ENCODE data around the gene SEPTIN1.
"Not testable (repeated sequence)": the region's sequence is repeated elsewhere in the genome, so short reads cannot be mapped to it uniquely, and the experiment has no call there.

SEPTIN1 gene

DNA sequence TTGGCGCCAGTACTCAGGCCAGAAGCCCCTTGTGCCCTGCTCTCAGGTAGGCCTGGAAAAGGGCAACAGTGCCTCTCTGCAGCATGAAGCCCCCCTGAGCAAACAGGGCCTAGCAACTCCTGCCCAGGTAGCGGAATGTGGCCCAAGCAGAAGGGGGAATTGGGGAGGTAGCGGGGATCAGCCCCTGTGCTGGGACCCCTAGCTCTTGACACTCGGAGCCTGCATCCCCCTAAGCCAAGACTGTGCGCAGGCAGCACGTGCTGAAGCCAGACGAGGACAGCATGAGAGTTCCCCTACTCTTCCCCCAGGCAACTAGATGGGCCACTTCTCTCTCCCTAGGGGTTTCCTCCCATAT lies 26.4 kb downstream of the SEPTIN1 start:
- DNase-seq, result no peak

DNA sequence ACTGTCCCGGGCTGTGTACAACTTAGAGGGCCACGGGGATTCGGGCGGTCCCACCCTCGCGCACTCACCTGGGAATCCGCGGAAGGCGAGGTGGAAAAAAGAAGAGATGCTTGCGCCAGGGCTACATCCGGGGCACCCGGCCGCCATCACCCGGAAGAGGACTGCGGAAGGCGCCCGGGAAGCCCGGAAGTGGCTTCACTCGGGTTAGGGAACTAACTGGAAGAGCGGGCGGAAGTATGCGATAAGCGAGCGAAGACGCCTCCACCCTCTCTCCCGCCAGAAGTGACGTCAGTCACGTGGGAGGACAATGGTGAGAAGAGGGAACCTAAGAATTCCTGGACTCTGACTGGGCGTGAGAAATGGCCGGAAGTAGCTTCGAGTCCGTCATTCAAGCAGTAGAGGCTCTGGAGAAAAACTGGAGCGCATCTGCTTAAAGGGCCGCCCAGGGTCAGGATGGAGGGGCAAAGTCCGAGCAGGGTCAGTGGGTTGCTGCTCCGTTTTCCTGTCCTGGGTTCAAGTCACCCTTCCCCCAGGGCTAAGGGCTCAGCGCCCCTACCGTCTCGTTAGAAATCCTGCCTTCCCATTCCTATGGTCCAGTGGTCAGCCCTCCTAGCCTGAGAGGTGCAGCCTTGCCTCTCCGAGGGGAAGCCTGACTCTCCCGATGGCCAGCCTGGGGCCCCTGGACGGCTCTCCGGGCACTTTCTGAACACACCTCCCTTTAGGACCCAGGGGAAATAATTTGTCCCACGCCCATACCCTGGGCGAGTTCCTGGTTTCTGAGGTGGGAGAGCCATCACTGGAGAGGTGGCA lies 27.0 kb downstream of the SEPTIN1 start, which contains the start of gene CD2BP2:
Gene CD2BP2 (minus strand): TSS at position 165 of the 810 bp plus-strand sequence. CDS start 627 bp downstream, outside the sequence.
- peak; percentile 100 for DNase-seq

DNA sequence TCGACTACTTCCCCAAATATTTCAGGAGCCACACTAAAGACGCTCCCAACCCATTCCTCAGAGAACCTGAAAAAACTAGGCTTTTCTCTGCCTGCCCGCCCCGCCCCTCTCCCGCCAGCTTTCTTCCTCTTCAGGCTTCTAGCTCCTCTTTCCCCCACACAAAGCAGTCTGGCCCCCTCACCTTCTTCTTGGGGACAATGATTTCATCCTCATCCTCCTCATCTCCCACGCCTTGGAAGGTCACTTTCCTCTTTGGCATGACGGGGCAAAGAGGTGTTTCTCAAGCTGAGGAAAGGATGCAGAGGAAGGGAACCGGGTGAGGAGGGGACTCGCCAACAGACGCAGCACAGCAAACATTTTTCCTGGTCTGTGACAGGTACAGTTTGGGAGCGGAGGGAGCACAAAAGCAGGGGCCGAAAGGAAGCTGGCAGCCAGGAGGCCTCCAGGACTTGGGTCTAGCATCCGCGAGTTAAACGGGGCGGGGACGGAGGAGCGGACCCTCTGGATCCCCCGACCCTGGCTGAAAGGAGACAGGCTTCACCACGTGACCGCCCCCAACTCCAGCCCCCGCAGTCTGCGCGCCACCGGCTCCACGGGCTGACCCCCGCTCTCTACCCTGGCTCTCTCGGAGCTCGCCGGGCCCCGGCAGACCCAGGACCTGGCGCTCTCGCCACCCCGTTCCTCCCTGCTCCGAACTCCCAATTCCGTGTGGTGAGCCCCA lies 27.8 kb downstream of the SEPTIN1 start:
- peak; percentile 65 for DNase-seq

DNA sequence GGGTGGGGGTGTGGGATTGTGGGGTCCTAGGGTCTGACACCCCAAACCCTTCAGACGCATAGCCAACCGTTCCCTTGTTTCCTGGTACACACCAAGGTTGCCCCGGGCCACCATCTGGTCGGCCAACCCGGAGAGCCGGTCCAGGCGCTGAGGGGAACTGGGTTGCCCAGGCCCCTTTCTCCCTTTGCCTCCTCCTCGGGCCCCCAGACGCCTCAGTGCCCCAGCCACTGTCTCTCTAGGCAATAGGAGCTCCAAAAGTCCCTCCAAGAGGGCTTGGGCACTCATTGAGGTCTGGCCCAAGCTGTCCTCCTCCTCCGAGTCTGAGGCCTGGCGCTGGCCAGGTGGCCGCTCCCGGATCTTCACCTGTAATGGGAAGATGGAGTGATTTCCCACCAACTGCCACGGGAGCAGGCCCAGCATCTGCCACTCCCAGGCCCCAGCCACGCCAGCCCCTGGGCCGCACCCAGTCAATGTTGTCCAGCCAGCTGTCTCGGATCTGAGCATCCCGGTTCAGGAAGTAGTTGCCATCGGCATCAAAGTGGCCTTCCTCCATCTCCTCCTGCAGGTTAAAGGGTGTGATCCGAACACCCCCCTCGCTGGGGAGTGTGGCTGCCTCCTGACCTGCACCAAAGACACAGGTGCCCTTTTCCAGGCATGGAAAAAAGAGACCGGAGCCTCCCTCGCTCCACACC lies 28.8 kb downstream of the SEPTIN1 start:
- DNase-seq, result no peak

DNA sequence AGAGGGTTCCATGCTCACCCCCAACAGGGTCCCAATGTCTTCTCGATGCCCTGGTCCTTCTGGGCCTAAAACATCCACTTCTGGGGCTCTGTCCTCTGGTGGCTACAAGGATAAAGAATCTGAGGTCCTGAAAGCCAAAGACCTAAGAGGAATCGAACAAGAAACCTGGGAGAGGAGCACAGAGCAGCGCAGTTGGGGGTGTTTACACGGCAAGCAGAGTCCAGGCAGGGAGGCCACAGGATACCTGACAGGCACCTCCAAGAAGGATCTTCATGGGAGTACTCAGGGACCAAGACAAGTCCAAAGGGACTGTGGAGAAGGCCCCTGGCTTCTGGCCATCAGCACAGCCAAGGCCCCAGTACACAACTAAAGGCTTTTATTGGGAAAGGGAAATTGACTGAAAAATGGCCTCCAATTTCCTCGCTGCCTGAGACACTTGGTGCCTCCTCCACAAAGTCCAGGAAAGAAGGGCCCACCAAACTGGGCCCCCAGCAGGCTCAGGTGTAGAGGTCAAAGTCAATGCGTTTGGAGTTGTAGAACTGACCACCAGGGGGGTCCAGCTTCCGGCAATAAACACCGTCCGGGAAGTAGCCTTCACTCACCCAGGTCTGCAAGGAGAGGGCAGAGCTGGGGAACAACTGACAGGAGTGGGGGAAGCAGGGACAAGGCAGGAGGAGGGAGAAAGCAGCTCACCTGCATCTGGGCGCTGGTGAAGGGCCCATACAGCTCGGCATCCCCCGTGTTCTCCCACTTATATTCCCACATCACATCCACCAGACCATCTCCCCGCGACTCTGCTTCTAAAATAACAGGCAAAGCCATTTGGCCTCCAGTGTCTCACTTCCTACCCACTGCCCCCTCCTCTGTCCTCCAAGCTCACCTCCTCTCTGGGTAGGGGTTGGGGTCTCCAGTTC lies 29.6 kb downstream of the SEPTIN1 start:
- DNase-seq, result no peak

DNA sequence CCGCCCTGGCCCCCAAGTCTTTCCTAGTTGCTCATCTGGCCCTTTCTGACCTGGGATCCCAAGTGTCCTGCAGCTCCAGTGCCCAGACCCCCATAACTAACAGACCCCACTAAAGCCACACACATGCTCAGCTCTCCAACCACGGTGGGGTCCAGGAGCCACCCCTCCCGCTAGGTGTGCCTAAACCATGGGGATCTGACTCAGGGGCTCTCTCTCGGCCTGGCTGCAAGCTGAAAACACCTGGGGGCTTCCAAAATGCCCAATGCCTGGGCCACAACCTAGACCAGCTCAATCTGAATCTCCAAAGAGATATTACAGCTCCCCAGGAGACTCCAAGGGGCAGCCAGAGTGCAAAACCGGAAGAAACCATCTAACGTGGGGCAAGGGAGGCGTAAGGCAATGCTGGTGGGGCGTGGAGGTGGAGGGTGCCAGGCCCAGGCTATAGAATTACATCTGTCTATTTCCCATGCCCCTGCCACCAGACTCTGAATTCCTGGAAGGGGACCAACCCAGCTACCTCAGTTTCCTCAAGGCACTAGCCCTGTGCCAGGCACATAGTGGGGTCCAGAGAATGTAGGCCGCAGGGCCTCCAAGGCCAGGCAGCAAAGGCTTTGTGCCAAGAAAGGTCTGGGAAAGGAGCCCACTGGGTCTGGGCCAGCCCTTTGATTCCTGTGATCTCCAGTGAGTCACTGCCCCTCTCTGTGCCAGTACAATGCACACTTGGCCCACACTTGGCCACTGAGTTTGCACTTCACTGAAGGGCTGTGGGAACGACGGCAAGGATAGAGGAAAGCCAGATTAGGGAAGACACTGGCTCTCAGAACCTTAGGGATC lies 30.6 kb downstream of the SEPTIN1 start:
- no peak for DNase-seq

DNA sequence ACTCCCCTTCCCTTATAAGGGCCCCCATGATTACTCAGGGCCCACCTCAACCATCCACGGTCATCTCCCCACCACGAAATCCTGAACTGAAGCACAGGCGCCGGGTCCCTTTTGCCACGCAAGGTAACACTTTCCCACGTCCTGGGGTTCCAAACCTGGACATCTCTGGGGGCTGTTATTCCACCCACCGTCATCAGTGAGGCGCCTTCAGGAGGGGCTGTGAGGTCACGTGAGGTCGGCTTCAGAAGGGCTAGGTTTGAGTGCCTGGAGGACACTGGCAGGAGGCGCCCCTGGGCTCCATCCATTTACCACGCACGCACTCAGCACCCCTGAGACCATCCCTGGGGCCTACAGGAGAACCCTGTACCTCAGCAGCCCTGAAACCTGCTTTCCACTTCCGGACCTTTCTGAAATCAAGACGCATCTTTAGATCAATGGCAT lies 31.3 kb downstream of the SEPTIN1 start:
- no peak for DNase-seq

DNA sequence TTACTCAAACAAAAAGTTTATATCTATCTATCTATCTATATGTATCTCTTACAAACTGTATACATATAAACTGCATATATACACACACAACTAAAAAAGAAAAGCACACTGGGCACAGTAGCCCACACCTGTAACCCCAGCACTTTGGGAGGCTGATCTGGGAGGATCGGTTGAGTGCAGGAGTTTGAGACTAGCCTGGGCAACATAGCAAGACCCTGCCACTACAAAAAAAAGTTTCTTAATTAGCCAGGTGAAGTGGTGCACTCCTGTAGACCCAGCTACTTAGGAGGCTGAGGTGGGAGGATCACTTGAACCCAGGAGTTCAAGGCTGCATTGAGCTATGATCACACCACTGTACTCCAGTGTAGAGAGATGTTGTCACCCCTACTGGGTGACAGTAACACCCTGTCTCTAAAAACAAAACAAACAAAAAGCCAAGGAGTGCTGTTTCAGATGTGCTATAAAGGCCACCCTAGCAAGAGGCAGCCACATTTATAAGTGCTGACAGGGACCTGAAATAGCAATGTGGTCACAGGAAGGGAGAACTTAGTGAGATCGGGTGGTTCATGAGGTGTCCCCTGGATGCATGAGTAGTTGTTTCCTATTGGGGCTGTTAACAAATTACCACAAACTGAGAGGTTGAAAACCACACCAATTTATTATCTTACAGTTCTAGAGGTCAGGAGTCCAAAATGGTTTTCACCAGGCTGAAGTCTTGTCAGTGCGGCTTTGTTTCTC lies 32.1 kb downstream of the SEPTIN1 start:
- DNase-seq, result no peak

DNA sequence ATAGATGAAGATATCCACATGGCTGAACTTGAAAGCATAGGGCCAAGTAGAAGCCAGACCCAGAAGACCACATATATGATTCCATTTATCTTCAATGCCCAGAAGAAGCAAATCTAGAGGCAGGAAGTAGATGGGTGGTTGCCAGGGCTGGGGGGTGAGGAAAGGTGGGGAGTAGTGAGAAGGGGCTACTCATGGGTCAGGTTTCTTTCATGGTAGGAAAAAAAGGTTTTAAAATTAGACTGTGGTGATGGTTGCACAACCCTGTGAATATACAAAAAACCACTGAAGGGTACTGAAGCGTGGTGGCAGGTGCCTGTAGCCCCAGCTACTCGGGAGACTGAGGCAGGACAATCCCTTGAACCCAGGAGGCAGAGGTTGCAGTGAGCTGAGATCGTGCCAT lies 32.7 kb downstream of the SEPTIN1 start:
- no peak for DNase-seq

DNA sequence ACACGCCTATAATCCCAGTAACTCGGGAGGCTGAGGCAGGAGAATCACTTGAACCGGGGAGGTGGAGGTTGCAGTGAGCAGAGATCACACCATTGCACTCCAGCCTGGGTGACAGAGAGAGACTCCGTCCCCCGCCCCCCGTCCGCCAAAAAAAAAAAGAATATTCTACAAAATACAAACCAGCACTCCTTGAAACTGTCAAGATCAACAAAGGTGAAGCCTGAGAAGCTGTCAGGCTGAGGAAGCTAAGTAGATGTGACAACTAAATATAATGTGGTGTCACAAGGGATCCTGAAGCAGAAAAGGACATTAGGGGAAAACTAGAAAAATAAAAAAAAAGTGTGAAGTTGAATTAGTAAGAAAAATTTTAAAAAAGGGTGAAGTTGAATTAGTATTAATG lies 33.4 kb downstream of the SEPTIN1 start:
- DNase-seq, result no peak

DNA sequence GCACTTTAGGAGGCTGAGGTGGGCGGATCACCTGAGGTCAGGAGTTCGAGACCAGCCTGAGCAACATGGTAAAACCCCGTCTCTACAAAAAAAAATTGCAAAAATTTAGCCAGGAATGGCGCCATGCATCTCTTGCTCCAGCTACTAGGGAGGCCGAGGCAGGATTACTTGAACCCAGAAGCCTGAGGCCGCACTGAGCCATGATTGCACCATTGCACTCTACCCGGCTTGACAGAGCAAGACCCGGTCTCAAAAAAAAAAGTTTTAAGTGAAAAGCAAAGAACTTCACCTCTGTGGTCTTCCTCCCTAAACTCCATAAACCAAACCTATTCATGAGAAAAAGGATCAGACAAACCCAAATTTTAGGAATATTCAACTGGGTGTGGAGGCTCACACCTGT lies 34.2 kb downstream of the SEPTIN1 start:
- DNase-seq, result no peak

DNA sequence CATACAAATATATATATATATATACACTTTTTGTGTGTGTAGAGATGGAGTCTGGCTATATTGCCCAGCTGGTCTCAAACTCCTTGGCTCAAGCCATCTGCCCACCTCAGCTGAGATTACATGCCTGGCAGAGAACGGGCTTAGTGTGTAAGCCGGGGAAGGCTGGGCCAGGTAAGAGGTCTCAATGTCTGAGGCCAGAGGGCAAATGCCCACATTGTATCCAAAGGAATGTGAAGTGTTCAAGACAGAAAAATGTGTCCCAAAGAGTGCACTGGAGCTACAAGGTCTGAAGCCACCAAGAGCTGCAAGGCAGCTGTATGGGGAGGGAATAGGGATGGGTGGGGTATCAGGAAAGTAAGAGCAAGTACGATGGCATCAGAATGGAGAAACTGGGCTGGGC lies 36.1 kb downstream of the SEPTIN1 start:
- DNase-seq, result no peak

DNA sequence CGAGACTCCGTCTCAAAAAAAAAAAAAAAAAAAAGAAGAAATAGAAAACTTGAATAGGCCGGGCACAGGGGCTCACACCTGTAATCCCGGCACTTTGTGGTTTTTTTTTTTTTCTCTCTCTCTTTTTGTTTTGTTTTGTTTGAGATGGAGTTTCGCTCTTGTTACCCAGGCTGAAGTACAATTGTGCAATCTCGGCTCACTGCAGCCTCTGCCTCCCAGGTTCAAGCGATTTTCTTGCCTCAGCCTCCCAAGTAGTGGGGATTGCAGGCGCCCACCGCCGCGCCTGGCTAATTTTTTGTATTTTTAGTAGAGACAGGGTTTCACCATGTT lies 38.9 kb downstream of the SEPTIN1 start:
- not testable (repeated sequence) for DNase-seq

DNA sequence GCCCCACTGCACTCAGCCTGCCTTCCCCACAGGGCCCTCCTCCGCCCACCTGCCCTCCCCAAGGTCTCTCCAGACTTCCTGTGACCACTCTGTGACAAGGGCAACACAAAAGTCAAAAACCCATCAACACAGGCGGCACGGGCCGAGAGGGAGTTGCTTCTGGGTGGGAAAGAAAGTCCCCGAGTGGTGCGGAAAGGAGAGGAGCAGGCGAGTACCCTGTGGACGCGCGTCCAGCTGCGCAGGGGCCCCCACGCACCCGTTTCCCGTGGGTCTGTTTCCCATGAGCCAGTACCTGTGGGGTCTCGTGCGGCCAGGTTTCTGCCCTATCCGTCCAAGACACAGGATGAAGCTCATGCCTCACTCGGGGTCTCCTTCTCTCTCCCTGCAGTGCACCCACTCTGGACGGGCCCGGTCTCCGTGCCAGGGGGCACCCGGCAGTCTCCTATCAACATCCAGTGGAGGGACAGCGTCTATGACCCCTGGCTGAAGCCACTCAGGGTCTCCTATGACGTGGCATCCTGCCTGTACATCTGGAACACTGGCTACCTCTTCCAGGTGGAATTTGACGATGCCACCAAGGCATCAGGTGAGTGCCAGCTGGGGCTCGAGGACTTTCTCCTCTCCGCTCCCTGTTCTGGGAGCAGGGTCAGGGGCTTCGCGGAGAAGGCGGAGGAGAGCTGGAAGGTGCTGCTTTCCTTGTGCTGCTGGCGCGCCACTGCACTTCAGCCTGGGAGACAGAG lies 39.4 kb downstream of the SEPTIN1 start:
- no peak for DNase-seq

DNA sequence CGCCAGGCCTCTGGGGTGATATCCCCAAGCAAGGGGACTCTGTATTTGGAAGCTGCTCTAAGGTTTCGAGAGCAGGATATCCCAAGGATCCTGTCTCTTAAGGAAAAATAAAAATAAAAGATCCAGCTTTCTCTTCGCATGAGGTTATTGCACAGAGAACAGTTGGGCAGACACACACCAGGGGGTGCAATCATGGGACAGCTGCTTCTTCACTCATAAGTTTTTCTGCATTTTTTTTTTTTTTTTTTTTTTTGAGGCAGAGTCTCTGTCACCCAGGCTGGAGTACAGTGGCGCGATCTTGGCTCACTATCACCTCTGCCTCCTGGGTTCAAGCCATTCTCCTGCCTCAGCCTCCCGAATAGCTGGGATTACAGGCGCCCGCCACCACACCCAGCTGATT lies 40.4 kb downstream of the SEPTIN1 start:
- peak; percentile 60 for DNase-seq

DNA sequence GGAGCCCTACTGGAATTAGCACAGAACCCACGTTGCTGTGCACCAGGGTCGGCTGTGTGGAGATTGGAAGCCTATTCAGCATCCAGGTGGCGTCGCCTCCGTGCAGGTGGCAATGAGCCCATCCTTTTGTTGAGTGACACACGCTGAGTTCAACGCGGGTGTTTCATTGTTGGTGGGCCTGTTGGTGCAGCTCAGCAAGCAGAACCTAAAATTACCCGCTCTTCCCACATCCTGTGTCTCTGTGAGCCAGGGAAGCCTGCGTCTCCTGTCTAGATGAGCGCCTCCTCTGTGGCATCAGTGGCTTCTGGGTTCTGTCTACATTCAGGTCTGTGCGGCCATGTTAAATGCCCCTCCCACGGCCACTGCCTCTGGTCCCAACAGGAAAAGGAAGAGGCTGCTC lies 41.7 kb downstream of the SEPTIN1 start:
- peak; percentile 98 for DNase-seq

DNA sequence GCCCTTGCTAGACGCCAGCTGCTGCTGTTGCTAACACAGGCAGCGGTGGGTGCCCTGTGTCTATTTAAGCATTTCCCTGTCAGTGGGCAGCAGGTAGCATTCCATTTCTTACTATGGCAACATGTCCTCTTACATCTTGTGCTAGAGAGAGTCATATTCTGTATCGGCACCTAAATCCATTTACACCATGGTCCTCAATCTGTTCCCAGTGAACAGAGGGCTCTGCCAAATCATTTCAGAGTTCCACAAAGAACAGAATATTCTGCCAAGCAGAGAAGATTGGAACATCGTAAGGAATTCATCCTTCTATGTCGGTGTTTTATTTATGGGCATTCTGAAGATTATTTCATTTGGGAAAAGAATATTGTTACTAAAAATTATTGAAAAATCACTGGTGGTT lies 43.6 kb downstream of the SEPTIN1 start:
- not testable (repeated sequence) for DNase-seq

DNA sequence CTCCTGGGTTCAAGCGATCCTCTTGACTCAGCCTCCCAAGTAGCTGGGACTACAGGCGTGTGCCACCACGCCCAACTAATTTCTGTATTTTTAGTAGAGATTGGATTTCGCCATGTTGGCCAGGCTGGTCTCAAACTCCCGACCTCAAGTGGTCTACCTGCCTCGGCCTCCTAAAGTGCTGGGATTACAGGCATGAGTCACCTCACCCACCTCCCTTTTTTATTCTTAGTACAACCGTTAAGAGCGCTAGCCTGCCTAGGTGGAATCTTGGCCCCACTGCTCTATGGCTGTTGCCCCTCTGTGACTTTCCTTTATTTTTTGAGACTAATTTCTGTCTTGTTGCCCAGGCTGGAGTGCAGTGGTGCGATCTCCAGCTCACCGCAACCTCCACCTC lies 44.4 kb downstream of the SEPTIN1 start:
- DNase-seq, result not testable (repeated sequence)

DNA sequence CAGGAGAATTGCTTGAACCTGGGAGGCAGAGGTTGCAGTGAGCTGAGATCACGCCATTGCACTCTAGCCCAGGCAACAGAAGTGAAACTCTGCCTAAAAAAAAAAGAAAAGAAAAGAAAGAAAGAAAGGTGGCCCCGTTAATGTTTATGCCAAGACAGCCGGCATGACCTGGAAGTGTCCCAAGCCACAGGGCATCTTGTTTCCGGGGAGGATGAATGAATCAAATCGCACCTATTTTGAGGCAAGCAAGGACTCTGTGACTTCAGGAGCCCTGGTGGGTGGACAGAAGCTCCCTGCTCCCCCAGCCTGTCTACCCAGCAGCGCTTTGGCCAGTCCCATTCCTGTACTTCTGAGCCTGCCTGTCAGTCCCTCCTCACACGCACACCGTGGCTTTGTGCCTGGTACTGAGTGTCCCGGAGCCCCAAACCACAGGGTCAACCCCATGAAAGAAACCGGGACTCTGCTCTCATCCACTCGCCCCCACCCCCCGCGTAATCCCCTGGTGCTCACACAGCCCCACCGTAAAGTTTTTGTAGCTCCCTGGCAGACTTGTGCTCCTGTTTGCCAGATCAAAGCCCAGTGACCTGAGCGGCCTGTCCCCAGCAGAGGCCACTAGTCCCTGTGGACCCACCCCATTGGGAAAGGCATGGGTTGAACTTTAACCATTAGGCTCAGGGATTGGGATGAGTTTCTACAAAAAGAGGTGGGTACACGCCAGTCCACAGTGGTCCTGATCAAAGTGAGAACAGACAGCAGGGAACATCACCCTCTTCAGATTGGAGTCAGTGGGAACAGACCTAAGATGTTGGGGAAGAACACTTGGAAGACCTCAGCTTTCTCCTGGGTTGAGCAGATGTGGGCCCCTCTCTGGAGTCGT lies 46.5 kb downstream of the SEPTIN1 start:
- DNase-seq, result no peak

Data from NCI-H146 (cell line).